ENCODE data around the gene OSTF1. TPM values are rescaled to one million over a fixed set of nuclear protein-coding genes. Genes with fewer than 3 reads are reported as not detected.

OSTF1 gene
- total RNA-seq, 6 experiments from 2014 or later = 57.9 to 71.6 (median 61.4) TPM

DNA sequence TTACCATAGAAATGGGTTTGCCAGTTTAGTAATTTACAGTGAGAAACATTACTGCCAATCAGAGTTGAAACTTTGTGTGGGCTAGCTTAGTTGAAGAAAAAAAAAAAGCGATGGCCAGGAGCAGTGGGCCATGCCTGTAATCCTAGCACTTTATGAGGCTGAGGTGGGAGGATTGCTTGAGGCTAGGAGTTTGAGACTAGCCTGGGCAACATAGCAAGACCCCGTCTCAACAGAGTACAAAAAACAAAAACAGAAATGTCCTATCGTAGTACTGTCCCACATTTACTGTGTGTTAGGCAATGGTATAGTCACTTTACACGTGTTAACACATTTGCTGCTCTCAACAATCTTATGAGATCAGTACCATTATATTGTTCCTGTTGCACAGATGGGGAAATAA, 2.3 kb downstream of the OSTF1 start:
- TF ChIP-seq, protein P1, sequence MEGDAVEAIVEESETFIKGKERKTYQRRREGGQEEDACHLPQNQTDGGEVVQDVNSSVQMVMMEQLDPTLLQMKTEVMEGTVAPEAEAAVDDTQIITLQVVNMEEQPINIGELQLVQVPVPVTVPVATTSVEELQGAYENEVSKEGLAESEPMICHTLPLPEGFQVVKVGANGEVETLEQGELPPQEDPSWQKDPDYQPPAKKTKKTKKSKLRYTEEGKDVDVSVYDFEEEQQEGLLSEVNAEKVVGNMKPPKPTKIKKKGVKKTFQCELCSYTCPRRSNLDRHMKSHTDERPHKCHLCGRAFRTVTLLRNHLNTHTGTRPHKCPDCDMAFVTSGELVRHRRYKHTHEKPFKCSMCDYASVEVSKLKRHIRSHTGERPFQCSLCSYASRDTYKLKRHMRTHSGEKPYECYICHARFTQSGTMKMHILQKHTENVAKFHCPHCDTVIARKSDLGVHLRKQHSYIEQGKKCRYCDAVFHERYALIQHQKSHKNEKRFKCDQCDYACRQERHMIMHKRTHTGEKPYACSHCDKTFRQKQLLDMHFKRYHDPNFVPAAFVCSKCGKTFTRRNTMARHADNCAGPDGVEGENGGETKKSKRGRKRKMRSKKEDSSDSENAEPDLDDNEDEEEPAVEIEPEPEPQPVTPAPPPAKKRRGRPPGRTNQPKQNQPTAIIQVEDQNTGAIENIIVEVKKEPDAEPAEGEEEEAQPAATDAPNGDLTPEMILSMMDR (IDR thresholded peaks at IDR 0.05) = no peak
- H3K27me3 Mint-ChIP-seq (ENCODE audit: insufficient read depth) = no peaks in the 10 kb centered on the region; the same call in 1 of the 2 replicates
- no peaks in the 10 kb centered on the region; the same call in 1 of the 2 replicates for H3K36me3 Mint-ChIP-seq (ENCODE audit: low read depth)
- H3K27ac Mint-ChIP-seq = no peak overlapping the region
- H3K9me3 Mint-ChIP-seq = no peaks in the 10 kb centered on the region
- H3K4me3 Mint-ChIP-seq = peak overlapping the region; percentile 100; the same call in 1 of the 2 replicates
- H3K4me1 Mint-ChIP-seq (ENCODE audit: low read depth) = peaks cover 75% of the 10 kb centered on the region
- DNase-seq = no peak

DNA sequence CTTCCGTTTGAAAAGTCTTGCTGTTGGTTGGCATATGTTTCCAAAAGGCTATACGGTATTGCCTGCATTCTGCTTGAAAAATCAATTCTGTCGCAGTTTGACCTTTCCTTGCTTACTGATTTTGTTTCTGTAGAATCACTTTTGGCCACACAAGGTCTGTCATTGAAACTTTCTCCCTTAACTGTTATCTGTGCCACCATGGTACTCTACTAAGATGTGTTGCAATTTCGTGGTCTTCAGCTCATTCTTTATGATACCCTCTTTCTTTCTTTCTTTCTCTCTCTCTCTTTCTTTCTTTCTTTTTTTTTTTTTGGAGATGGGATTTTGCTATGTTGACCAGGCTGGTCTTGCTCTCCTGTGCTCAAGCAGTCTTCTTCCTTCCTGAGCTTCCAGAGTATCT, 4.5 kb downstream of the OSTF1 start:
- Mint-ChIP-seq H3K27me3 (ENCODE audit: insufficient read depth) (no peaks in the 10 kb centered on the region; the same call in 1 of the 2 replicates), H3K4me1 (ENCODE audit: low read depth) (peaks cover 76% of the 10 kb centered on the region), H3K9me3 (no peaks in the 10 kb centered on the region), H3K36me3 (ENCODE audit: low read depth) (0 out of 2 replicates have a peak, but pooled peaks cover 4% of the 10 kb centered on the region), H3K27ac (no peak overlapping the region), H3K4me3 (no peak overlapping the region)
- TF ChIP-seq, protein P1 (IDR thresholded peaks at IDR 0.05) = no peak
- no peak for DNase-seq

GRCh38 chr9:75096796-75097195, 8.5 kb downstream of the OSTF1 start:
- TF ChIP-seq, protein P1 (IDR thresholded peaks at IDR 0.05) = no peak
- peak overlapping the region; percentile 77 for H3K27ac Mint-ChIP-seq
- H3K27me3 Mint-ChIP-seq (ENCODE audit: insufficient read depth) = no peaks in the 10 kb centered on the region; the same call in 1 of the 2 replicates
- H3K4me1 Mint-ChIP-seq (ENCODE audit: low read depth) = peaks cover 62% of the 10 kb centered on the region
- DNase-seq = peak; percentile 38
- H3K9me3 Mint-ChIP-seq = no peaks in the 10 kb centered on the region
- H3K36me3 Mint-ChIP-seq (ENCODE audit: low read depth) = 0 out of 2 replicates have a peak, but pooled peaks cover 8% of the 10 kb centered on the region
- peak overlapping the region; percentile 58 for H3K4me3 Mint-ChIP-seq

GRCh38 chr9:75101004-75101588, 12.8 kb downstream of the OSTF1 start:
- Mint-ChIP-seq H3K4me3 (no peak overlapping the region), H3K36me3 (ENCODE audit: low read depth) (peaks cover 17% of the 10 kb centered on the region), H3K27ac (peak overlapping the region; percentile 20; the same call in 1 of the 2 replicates), H3K27me3 (ENCODE audit: insufficient read depth) (peaks cover 2% of the 10 kb centered on the region; the same call in 1 of the 2 replicates), H3K9me3 (no peaks in the 10 kb centered on the region), H3K4me1 (ENCODE audit: low read depth) (peaks cover 46% of the 10 kb centered on the region)
- TF ChIP-seq, protein P1 (IDR thresholded peaks at IDR 0.05) = no peak
- DNase-seq = no peak

- Mint-ChIP-seq H3K27me3 (ENCODE audit: insufficient read depth) (peaks cover 2% of the 10 kb centered on the region; the same call in 1 of the 2 replicates), H3K9me3 (no peaks in the 10 kb centered on the region), H3K4me1 (ENCODE audit: low read depth) (peaks cover 39% of the 10 kb centered on the region), H3K4me3 (no peak overlapping the region), H3K27ac (no peak overlapping the region), H3K36me3 (ENCODE audit: low read depth) (peaks cover 14% of the 10 kb centered on the region)
- no peak for DNase-seq
- TF ChIP-seq, protein P1 (IDR thresholded peaks at IDR 0.05) = no peak
Observed at GRCh38 chr9:75102177-75102790, 14.0 kb downstream of the OSTF1 start.
